ENCODE measurements around the gene NUPR2. TPM values are rescaled to one million over a fixed set of nuclear protein-coding genes. Genes with fewer than 3 reads are reported as not detected.

NUPR2 gene
- total and polyA plus RNA-seq, 2 of the 8 experiments (the other 6 are each of a cell fraction or from before 2014, with no cell fraction given): not detected

- no peak for TF ChIP-seq EP300 (IDR thresholded peaks at IDR 0.05; ENCODE audit: borderline replicate concordance in 1 of 2, low read depth in 2 of 2, low read length in 2 of 2)
- TF ChIP-seq ATF2 (IDR thresholded peaks at IDR 0.05; ENCODE audit: low read length): no peak
- TF ChIP-seq KDM1A (IDR thresholded peaks at IDR 0.05; ENCODE audit: borderline replicate concordance, low read length): no peak
- TF ChIP-seq TBP (IDR thresholded peaks at IDR 0.05; ENCODE audit: low read depth, low read length): no peak
- TF ChIP-seq RNF2 (IDR thresholded peaks at IDR 0.05; ENCODE audit: borderline replicate concordance, low read depth, low read length, missing control alignments, poor library complexity, severe bottlenecking): no peak
These were observed 5.6 kb downstream of the NUPR2 start (continued) for GRCh38 chr7:56110611-56111010.

Measured in H1 (cell line).